Esophagus muscularis mucosa (tissue), 3 donors: ENCODE results near the gene SLC12A8.

ENCODE experiments used
- CTCF ChIP-seq, 3 experiments: fragments of 200-600 bp in 2 of 3; fragments of 450-650 bp in 1 of 3; sonication (generic) in 2 of 3; IDR thresholded peaks; one replicate each; pipeline ENCODE4 v1.5.1; 2017 to 2019; ENCODE audit warnings: antibody characterized with exemption in 3 of 3, mild to moderate bottlenecking in 2 of 3, moderate library complexity in 1 of 3
- POLR2A ChIP-seq: fragments of 450-650 bp; IDR thresholded peaks from one replicate; pipeline ENCODE4 v1.6.1; 2017; ENCODE audit warnings: antibody characterized with exemption, moderate library complexity, mild to moderate bottlenecking, low read depth

GRCh38 chr3:125132815-125133214 is 79.7 kb downstream of the SLC12A8 start:
- TF ChIP-seq CTCF (IDR thresholded peaks at IDR 0.05) (no peak), POLR2A (no peak)
